Muscle of leg (tissue), 11 donors: ENCODE measurements around the gene BTG4. TPM values are rescaled to one million over a fixed set of nuclear protein-coding genes. Genes with fewer than 3 reads are reported as not detected.

Experiments used
- DNase-seq: peaks from one replicate; pipeline ENCODE4 v3.0.0; 2013
- H3K27ac ChIP-seq: one replicate; pipeline ENCODE4 v1.5.1; 2013; ENCODE audit warnings: mild to moderate bottlenecking, low read length, control low read depth
- H3K27me3 ChIP-seq: one replicate; pipeline ENCODE4 v1.6.1; 2013; ENCODE audit warnings: low read length; ENCODE audit not compliant: control insufficient read depth, insufficient read depth
- H3K36me3 ChIP-seq: one replicate; pipeline ENCODE4 v1.6.1; 2013; ENCODE audit warnings: low read length; ENCODE audit not compliant: control insufficient read depth, insufficient read depth
- H3K4me1 ChIP-seq: one replicate; pipeline ENCODE4 v1.6.1; 2013; ENCODE audit warnings: low read length; ENCODE audit not compliant: control insufficient read depth, insufficient read depth
- H3K4me3 ChIP-seq: one replicate; pipeline ENCODE4 v1.5.1; 2013; ENCODE audit warnings: low read length, control low read depth
- H3K9me3 ChIP-seq: replicated peaks from 2 replicates; pipeline ENCODE4 v1.6.1; 2013; ENCODE audit warnings: low read depth, low read length; ENCODE audit not compliant: control insufficient read depth
- WGBS: methylation state at CpG from one replicate; pipeline ENCODE4 v1.1.5; 2013; ENCODE audit warnings: missing lambda C conversion rate; ENCODE audit not compliant: insufficient coverage; 5-methylcytosine and 5-hydroxymethylcytosine counted together
- polyA plus RNA-seq, 8 donors: library from polyadenylated mRNA; unstranded; fragments of 120-200 nt; gene quantifications; one replicate each; pipeline versions ENCODE4 v1.2.1 to v1.2.3, GENCODE V29; 2013; ENCODE audit warnings: inconsistent platforms in 1 of 8, low replicate concordance in 1 of 8; ENCODE audit not compliant: insufficient read length in 8 of 8, insufficient read depth in 1 of 8
- total RNA-seq: library from RNA; stranded (reverse); fragments of 120-200 nt; gene quantifications from one replicate; pipeline ENCODE4 v1.2.4, GENCODE V29; 2013

BTG4 gene
- total and polyA plus RNA-seq, 9 donors: not detected

DNA sequence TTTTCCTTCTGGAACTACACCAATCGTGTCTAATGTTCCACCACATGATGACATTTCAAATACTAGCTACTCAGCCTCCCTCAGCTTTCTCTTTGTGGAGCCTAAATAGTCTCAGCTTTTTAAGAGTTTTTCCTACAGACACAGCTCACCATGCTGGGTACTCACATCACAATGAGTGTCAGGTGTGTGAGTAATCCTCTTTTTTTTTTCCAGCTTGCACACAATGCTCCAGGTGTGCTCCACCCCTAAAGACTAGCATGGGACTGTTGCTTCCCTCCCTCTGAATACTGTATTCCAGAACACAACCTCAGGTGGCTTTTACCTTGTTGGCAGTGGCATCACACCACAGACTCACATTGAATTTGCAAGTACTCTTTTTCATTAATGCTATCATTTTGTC, 11.7 kb downstream of the BTG4 start:
- H3K27me3 ChIP-seq: no peaks in the 10 kb centered on the region
- no peak overlapping the region for H3K27ac ChIP-seq
- H3K9me3 ChIP-seq: no peaks in the 10 kb centered on the region
- DNase-seq: peak; percentile 24
- H3K4me3 ChIP-seq: no peak overlapping the region
- H3K4me1 ChIP-seq: no peaks in the 10 kb centered on the region
- WGBS: 80% methylated on average over 1 of the region's 1 CpG
- H3K36me3 ChIP-seq: no peaks in the 10 kb centered on the region

GRCh38 chr11:111499483-111499882, 12.7 kb downstream of the BTG4 start:
- Histone ChIP-seq H3K9me3 (no peaks in the 10 kb centered on the region), H3K36me3 (no peaks in the 10 kb centered on the region), H3K27me3 (no peaks in the 10 kb centered on the region), H3K27ac (no peak overlapping the region), H3K4me3 (no peak overlapping the region), H3K4me1 (no peaks in the 10 kb centered on the region)
- no CpG with 5 or more reads among the region's 5 CpGs for WGBS
- DNase-seq: no peak

GRCh38 chr11:111494040-111494439, 18.1 kb downstream of the BTG4 start:
- no peaks in the 10 kb centered on the region for H3K27me3 ChIP-seq
- no peak for DNase-seq
- 71% methylated on average over 1 of the region's 1 CpG for WGBS
- H3K9me3 ChIP-seq: no peaks in the 10 kb centered on the region
- no peak overlapping the region for H3K27ac ChIP-seq
- no peak overlapping the region for H3K4me3 ChIP-seq
- H3K4me1 ChIP-seq: no peaks in the 10 kb centered on the region
- no peaks in the 10 kb centered on the region for H3K36me3 ChIP-seq

DNA sequence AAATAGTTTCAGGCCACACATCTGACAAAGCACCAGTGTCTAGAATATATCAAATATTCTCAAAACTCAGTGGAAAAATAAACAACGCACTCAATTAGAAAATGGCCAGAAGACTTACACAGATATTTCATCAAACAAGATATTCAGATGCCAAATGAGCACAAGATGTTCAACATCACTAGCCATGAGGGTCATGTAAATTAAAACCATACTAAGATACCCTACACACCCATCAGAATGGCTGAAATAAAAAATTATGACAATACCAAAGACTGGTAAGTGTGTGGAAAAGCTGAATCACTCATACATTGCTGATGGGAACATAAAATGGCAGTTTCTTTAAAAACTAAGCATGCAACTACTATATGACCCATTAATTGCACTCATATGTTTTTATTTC, 21.7 kb downstream of the BTG4 start:
- DNase-seq: no peak
- no CpG with 5 or more reads among the region's 1 CpG for WGBS
- Histone ChIP-seq H3K4me3 (no peak overlapping the region), H3K9me3 (peaks cover 3% of the 10 kb centered on the region), H3K4me1 (no peaks in the 10 kb centered on the region), H3K36me3 (no peaks in the 10 kb centered on the region), H3K27ac (no peak overlapping the region), H3K27me3 (no peaks in the 10 kb centered on the region)

DNA sequence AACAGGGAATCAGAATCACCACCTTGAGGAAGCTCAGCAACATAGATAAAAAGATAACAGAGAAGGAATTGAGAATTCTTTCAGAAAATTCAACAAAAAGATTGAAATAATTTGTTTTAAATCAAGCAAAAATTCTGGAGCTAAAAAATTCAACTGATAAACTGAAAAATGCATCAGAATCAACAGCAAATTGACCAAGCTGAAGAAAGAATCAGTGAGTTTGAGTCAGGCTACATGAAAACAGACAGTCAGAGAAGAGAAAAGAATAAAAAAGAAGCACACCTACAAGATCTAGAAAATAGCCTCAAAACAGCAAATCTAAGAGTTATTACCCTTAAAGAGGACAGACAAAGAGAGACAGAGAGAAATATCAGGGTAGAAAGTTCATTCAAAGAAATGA, 28.8 kb downstream of the BTG4 start:
- H3K9me3 ChIP-seq: peaks cover 9% of the 10 kb centered on the region

GRCh38 chr11:111479666-111480065, 32.5 kb downstream of the BTG4 start:
- no peak overlapping the region for H3K27ac ChIP-seq
- no peak for DNase-seq
- H3K27me3 ChIP-seq: peaks cover 2% of the 10 kb centered on the region
- H3K9me3 ChIP-seq: peaks cover 6% of the 10 kb centered on the region
- no CpG with 5 or more reads among the region's 1 CpG for WGBS
- no peaks in the 10 kb centered on the region for H3K36me3 ChIP-seq
- no peak overlapping the region for H3K4me3 ChIP-seq
- H3K4me1 ChIP-seq: peaks cover 2% of the 10 kb centered on the region

More for the DNA sequence above, 28.8 kb downstream of the BTG4 start:
- no peak overlapping the region for H3K4me3 ChIP-seq
- H3K4me1 ChIP-seq: no peaks in the 10 kb centered on the region
- no peaks in the 10 kb centered on the region for H3K36me3 ChIP-seq
- H3K27me3 ChIP-seq: no peaks in the 10 kb centered on the region
- no peak overlapping the region for H3K27ac ChIP-seq
- no peak for DNase-seq

- DNase-seq: no peak
- Histone ChIP-seq H3K4me1 (peaks cover 2% of the 10 kb centered on the region), H3K27me3 (peaks cover 2% of the 10 kb centered on the region), H3K9me3 (no peaks in the 10 kb centered on the region), H3K36me3 (no peaks in the 10 kb centered on the region), H3K27ac (no peak overlapping the region), H3K4me3 (no peak overlapping the region)
- no CpG with 5 or more reads among the region's 2 CpGs for whole genome bisulfite sequencing
Measured at GRCh38 chr11:111477898-111478297, 34.3 kb downstream of the BTG4 start.

DNA sequence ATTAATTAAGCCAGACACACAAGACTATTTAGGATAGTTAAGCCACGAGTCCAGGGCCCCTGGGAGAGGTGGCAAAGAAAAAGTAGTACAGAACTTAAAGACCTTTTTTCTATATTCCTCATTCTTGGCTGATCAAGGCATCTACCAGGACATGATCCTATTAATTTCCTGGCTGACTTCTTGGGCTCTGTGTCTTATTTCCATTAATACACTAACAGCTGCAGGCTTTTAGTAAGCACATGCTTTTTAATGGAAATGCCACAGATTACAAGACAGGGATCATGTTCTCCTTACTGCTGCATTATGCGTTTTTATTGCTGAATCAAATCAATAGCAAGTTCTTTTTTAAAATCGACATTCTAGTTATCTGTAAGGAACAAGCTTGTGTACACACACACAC, 35.2 kb downstream of the BTG4 start:
- Histone ChIP-seq H3K9me3 (no peaks in the 10 kb centered on the region), H3K36me3 (no peaks in the 10 kb centered on the region), H3K27me3 (peaks cover 2% of the 10 kb centered on the region), H3K4me1 (peaks cover 2% of the 10 kb centered on the region), H3K27ac (no peak overlapping the region), H3K4me3 (no peak overlapping the region)
- DNase-seq: peak; percentile 77
- WGBS: no CpG with 5 or more reads among the region's 3 CpGs

GRCh38 chr11:111476366-111476765, 35.8 kb downstream of the BTG4 start:
- Histone ChIP-seq H3K4me1 (peaks cover 2% of the 10 kb centered on the region), H3K36me3 (no peaks in the 10 kb centered on the region), H3K4me3 (no peak overlapping the region), H3K9me3 (no peaks in the 10 kb centered on the region), H3K27ac (no peak overlapping the region), H3K27me3 (peaks cover 2% of the 10 kb centered on the region)
- no peak for DNase-seq
- no CpG with 5 or more reads among the region's 2 CpGs for WGBS

- no peaks in the 10 kb centered on the region for H3K36me3 ChIP-seq
- no peaks in the 10 kb centered on the region for H3K9me3 ChIP-seq
- H3K27me3 ChIP-seq: peaks cover 2% of the 10 kb centered on the region
- no peak overlapping the region for H3K4me3 ChIP-seq
- peaks cover 2% of the 10 kb centered on the region for H3K4me1 ChIP-seq
- no peak for DNase-seq
- H3K27ac ChIP-seq: no peak overlapping the region
Measured at GRCh38 chr11:111474432-111474831, 37.8 kb downstream of the BTG4 start.

- no peak for DNase-seq
- H3K9me3 ChIP-seq: no peaks in the 10 kb centered on the region
- H3K4me1 ChIP-seq: peaks cover 2% of the 10 kb centered on the region
- H3K27ac ChIP-seq: no peak overlapping the region
- H3K4me3 ChIP-seq: no peak overlapping the region
- WGBS: no CpG with 5 or more reads among the region's 1 CpG
- no peaks in the 10 kb centered on the region for H3K36me3 ChIP-seq
- H3K27me3 ChIP-seq: no peaks in the 10 kb centered on the region
Measured at GRCh38 chr11:111472228-111472627, 40.0 kb downstream of the BTG4 start.
